Tibial nerve (tissue), 4 donors: ENCODE data around the gene TMEM258. TPM values are rescaled to one million over a fixed set of nuclear protein-coding genes. Genes with fewer than 3 reads are reported as not detected.

Source experiments
- DNase-seq, 2 donors: peaks; one replicate each; pipeline ENCODE4 v3.0.0-alpha.2; 2019; ENCODE audit warnings: low spot score in 2 of 2
- H3K27ac ChIP-seq, 4 donors: fragments of 200-600 bp; sonication (generic) in 3 of 4; one replicate each; pipeline ENCODE4 v1.5.1; 2017 to 2019; ENCODE audit warnings: mild to moderate bottlenecking in 1 of 4
- H3K27me3 ChIP-seq, 2 donors: fragments of 200-600 bp; sonication (generic) in 1 of 2; one replicate each; pipeline versions ENCODE4 v1.5.1 to v1.6.0; 2017 to 2019
- H3K36me3 ChIP-seq, 3 donors: fragments of 200-600 bp; sonication (generic); one replicate each; pipeline ENCODE4 v1.5.1; 2018 to 2019
- H3K4me1 ChIP-seq, 4 donors: fragments of 200-600 bp; sonication (generic) in 3 of 4; one replicate each; pipeline ENCODE4 v1.5.1; 2017 to 2019
- H3K4me3 ChIP-seq, 4 donors: fragments of 200-600 bp; sonication (generic) in 3 of 4; one replicate each; pipeline ENCODE4 v1.5.1; 2017 to 2019; ENCODE audit warnings: mild to moderate bottlenecking in 1 of 4, moderate library complexity in 1 of 4
- H3K9me3 ChIP-seq, 4 donors: fragments of 200-600 bp; sonication (generic) in 3 of 4; one replicate each; pipeline ENCODE4 v1.5.1; 2017 to 2019
- CTCF ChIP-seq, 5 experiments: fragments of 200-600 bp in 3 of 5; fragments of 450-650 bp in 2 of 5; sonication (generic) in 3 of 5; IDR thresholded peaks; one replicate each; pipeline ENCODE4 v1.5.1; 2016 to 2019; ENCODE audit warnings: antibody characterized with exemption in 5 of 5, mild to moderate bottlenecking in 3 of 5, moderate library complexity in 2 of 5
- EP300 ChIP-seq, 2 donors: sonication (generic); formaldehyde crosslinking; IDR thresholded peaks; one replicate each; pipeline ENCODE4 v1.6.1; 2017; ENCODE audit warnings: antibody characterized with exemption in 2 of 2, mild to moderate bottlenecking in 1 of 2
- POLR2A ChIP-seq, 2 donors: fragments of 450-650 bp; IDR thresholded peaks; one replicate each; pipeline ENCODE4 v1.6.1; 2017; ENCODE audit warnings: antibody characterized with exemption in 2 of 2, mild to moderate bottlenecking in 2 of 2, moderate library complexity in 2 of 2
- whole genome bisulfite sequencing, 2 donors: methylation state at CpG; one replicate each; pipeline ENCODE4 v1.1.5; 2018; 5-methylcytosine and 5-hydroxymethylcytosine counted together
- total RNA-seq, 4 donors: library from RNA; depleted of rRNA; stranded (reverse); fragments of >200 nt; gene quantifications; one replicate each; pipeline ENCODE4 v1.1.0, GENCODE V29; 2016

Gene TMEM258
- total RNA-seq, 4 donors from 2014 or later: 21.9 to 56.7 (median 45.2) TPM

GRCh38 chr11:61833926-61834277, 41.5 kb upstream of the TMEM258 start:
- 86 to 88% methylated on average over 10 to 12 of the region's 12 CpGs for WGBS, 2 donors
- DNase-seq: no peak
- Histone ChIP-seq H3K4me1 (peaks cover 0 to 81% (median 39%) of the 10 kb centered on the region in 4 donors), H3K27me3 (no peaks in the 10 kb centered on the region), H3K36me3 (peaks cover 0 to 13% (median 0%) of the 10 kb centered on the region in 3 donors), H3K9me3 (no peaks in the 10 kb centered on the region), H3K27ac (peak overlapping the region; percentile 62 to 86 (median 74)), H3K4me3 (no peak overlapping the region)
- TF ChIP-seq CTCF (IDR thresholded peaks at IDR 0.05) (no peak), POLR2A (IDR thresholded peaks at IDR 0.05) (no peak), EP300 (IDR thresholded peaks at IDR 0.05) (no peak)

- Histone ChIP-seq H3K27me3 (no peaks in the 10 kb centered on the region), H3K9me3 (no peaks in the 10 kb centered on the region), H3K4me3 (no peak overlapping the region), H3K4me1 (peaks cover 0 to 85% (median 39%) of the 10 kb centered on the region in 4 donors), H3K27ac (peak overlapping the region in 2 of 4 donors; percentile 85 to 86), H3K36me3 (peaks cover 0 to 8% (median 0%) of the 10 kb centered on the region in 3 donors)
- WGBS, 2 donors: 77 to 86% methylated on average over 11 of the region's 11 CpGs
- TF ChIP-seq POLR2A (IDR thresholded peaks at IDR 0.05): no peak
- TF ChIP-seq CTCF (IDR thresholded peaks at IDR 0.05): no peak
- no peak for TF ChIP-seq EP300 (IDR thresholded peaks at IDR 0.05)
- no peak for DNase-seq
Observed at GRCh38 chr11:61833471-61833870, 41.1 kb upstream of the TMEM258 start.

GRCh38 chr11:61832754-61833153, 40.4 kb upstream of the TMEM258 start:
- Histone ChIP-seq H3K27ac (peak overlapping the region in 2 of 4 donors; percentile 13 to 86), H3K36me3 (peaks cover 0 to 1% (median 0%) of the 10 kb centered on the region in 3 donors), H3K4me3 (no peak overlapping the region), H3K27me3 (no peaks in the 10 kb centered on the region), H3K9me3 (no peaks in the 10 kb centered on the region), H3K4me1 (peaks cover 0 to 90% (median 39%) of the 10 kb centered on the region in 4 donors)
- TF ChIP-seq POLR2A (IDR thresholded peaks at IDR 0.05) (no peak), CTCF (IDR thresholded peaks at IDR 0.05) (no peak), EP300 (IDR thresholded peaks at IDR 0.05) (no peak)
- no peak for DNase-seq
- 52 to 57% methylated on average over 7 of the region's 7 CpGs for WGBS, 2 donors

GRCh38 chr11:61832207-61832606, 39.8 kb upstream of the TMEM258 start:
- H3K9me3 ChIP-seq: no peaks in the 10 kb centered on the region
- no peaks in the 10 kb centered on the region for H3K27me3 ChIP-seq
- WGBS, 2 donors: 74 to 78% methylated on average over 4 of the region's 4 CpGs
- TF ChIP-seq CTCF (IDR thresholded peaks at IDR 0.05): no peak
- no peak for TF ChIP-seq POLR2A (IDR thresholded peaks at IDR 0.05)
- TF ChIP-seq EP300 (IDR thresholded peaks at IDR 0.05): no peak
- DNase-seq: no peak
- H3K36me3 ChIP-seq: no peaks in the 10 kb centered on the region
- H3K4me1 ChIP-seq: peaks cover 0 to 89% (median 44%) of the 10 kb centered on the region in 4 donors
- H3K27ac ChIP-seq: peak overlapping the region in 1 of 4 donors; percentile 86
- no peak overlapping the region for H3K4me3 ChIP-seq

GRCh38 chr11:61830237-61831105, 38.1 kb upstream of the TMEM258 start:
- Histone ChIP-seq H3K27me3 (no peaks in the 10 kb centered on the region), H3K9me3 (no peaks in the 10 kb centered on the region), H3K36me3 (no peaks in the 10 kb centered on the region), H3K4me3 (no peak overlapping the region), H3K4me1 (peaks cover 0 to 88% (median 42%) of the 10 kb centered on the region in 4 donors), H3K27ac (peak overlapping the region in 3 of 4 donors; percentile 78 to 90 (median 86))
- peak in 1 of 2 donors; percentile 30 for DNase-seq
- no peak for TF ChIP-seq EP300 (IDR thresholded peaks at IDR 0.05)
- TF ChIP-seq CTCF (IDR thresholded peaks at IDR 0.05): no peak
- TF ChIP-seq POLR2A (IDR thresholded peaks at IDR 0.05): no peak
- WGBS, 2 donors: 18 to 23% methylated on average over 8 of the region's 8 CpGs
